HFF-Myc (cell line): ENCODE results near the gene PLCB1.

ENCODE experiments used
- DNase-seq: peaks from one replicate; pipeline ENCODE4 v3.0.0-alpha.2; 2011; ENCODE audit warnings: low read depth; ENCODE audit errors: extremely low read depth
- H3K4me3 ChIP-seq: replicated peaks from 2 replicates; pipeline ENCODE4 v1.5.1; 2011; ENCODE audit warnings: low read depth, mild to moderate bottlenecking, control low read depth, low read length
- CTCF ChIP-seq: IDR thresholded peaks from 2 replicates; pipeline ENCODE4 v1.5.1; 2012; ENCODE audit warnings: mild to moderate bottlenecking, low read depth, low read length, control low read depth; ENCODE audit errors: missing control alignments

PLCB1 gene

GRCh38 chr20:8932192-8933165 lies 800.4 kb downstream of the PLCB1 start:
- DNase-seq = peak; percentile 67
- no peak overlapping the region for H3K4me3 ChIP-seq
- TF ChIP-seq CTCF = no peak

GRCh38 chr20:8933381-8933807 lies 801.3 kb downstream of the PLCB1 start:
- no peak overlapping the region for H3K4me3 ChIP-seq
- no peak for DNase-seq

GRCh38 chr20:8934362-8934761 lies 802.3 kb downstream of the PLCB1 start:
- DNase-seq = no peak
- no peak for TF ChIP-seq CTCF
- H3K4me3 ChIP-seq = no peak overlapping the region

More at GRCh38 chr20:8933381-8933807, 801.3 kb downstream of the PLCB1 start:
- no peak for TF ChIP-seq CTCF
